Dermis lymphatic vessel endothelial cell (primary cell): Measurements from ENCODE around the gene CERT1. TPM values are rescaled to one million over a fixed set of nuclear protein-coding genes. Genes with fewer than 3 reads are reported as not detected.

Experiments
- total RNA-seq: library from RNA; depleted of rRNA; stranded (reverse); fragments of >200 nt; gene quantifications from 2 replicates; pipeline ENCODE4 v1.2.1, GENCODE V29; 2014

CERT1 gene
- 41.3 and 48.1 TPM in 2 replicates for total RNA-seq

GRCh38 chr5:75511435-75512382 lies at the start of gene CERT1, which contains the start of gene POLK:
Gene CERT1, minus strand, starts transcription at chr5:75511629. Its CDS starts 422 bp downstream, at chr5:75511207.
Gene POLK, plus strand, starts transcription at chr5:75511891.

GRCh38 chr5:75336615-75337336 lies 174.7 kb downstream of the CERT1 start, which contains the start of gene HMGCR:
Gene HMGCR, plus strand, starts transcription at chr5:75337220. Its CDS starts 5,386 bp downstream, at chr5:75342606.

Other genes with a start within 250 kb of the CERT1 start
- 55.3 and 55.6 TPM in 2 replicates for gene HMGCR, start 174.4 kb downstream of the CERT1 start, total RNA-seq
- 36.0 and 40.4 TPM in 2 replicates for gene POLK, start 262 bp upstream of the CERT1 start, total RNA-seq
- 0.54 and 0.86 TPM in 2 replicates for gene ANKDD1B, start 99.8 kb upstream of the CERT1 start, total RNA-seq
- gene POC5, start 205.8 kb upstream of the CERT1 start, total RNA-seq, result 9.8 and 10.1 TPM in 2 replicates